22Rv1 (cell line): Measurements from ENCODE around the gene ZNF827.

Experiments used
- CTCF ChIP-seq: fragments of 450-650 bp; IDR thresholded peaks from 2 replicates; pipeline ENCODE4 v1.5.1; 2017; ENCODE audit warnings: mild to moderate bottlenecking
- ZFX ChIP-seq: fragments of 450-650 bp; IDR thresholded peaks from 2 replicates; pipeline ENCODE4 v1.6.1; 2017; ENCODE audit warnings: antibody characterized with exemption, borderline replicate concordance

DNA sequence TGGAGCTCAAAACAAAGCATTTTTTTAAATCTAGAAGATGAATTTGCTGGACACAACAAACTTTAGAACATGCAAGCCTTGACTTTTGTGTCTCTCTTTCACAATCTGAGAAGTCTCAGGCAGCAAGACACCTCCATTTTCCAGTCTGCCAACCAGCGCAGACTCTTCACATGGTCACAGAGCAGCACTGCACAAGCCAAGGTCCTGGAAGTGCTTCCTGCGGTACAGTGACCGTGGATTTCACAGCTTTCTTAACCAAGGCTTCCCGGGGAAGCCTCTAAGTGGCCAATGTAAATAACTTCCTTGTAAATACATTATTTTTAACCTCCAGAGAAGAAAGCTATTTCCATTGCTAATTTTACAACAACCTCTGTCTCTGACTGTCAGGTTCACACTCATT lies 31.2 kb downstream of the ZNF827 start:
- no peak for TF ChIP-seq CTCF
- no peak for TF ChIP-seq ZFX
